C4-2B (cell line): ENCODE measurements around the gene DRGX.

Experiments
- H3K27ac ChIP-seq: fragments of 450-650 bp; 2 replicates; pipeline ENCODE4 v1.5.1; 2017
- ZFX ChIP-seq: fragments of 450-650 bp; IDR thresholded peaks from 2 replicates; pipeline ENCODE4 v1.6.1; 2017
- TF ChIP-seq, protein P1 (sequence below): fragments of 450-650 bp; conservative IDR thresholded peaks from 2 replicates; pipeline ENCODE4 v1.5.1; 2017; ENCODE audit warnings: mild to moderate bottlenecking

Gene DRGX

DNA sequence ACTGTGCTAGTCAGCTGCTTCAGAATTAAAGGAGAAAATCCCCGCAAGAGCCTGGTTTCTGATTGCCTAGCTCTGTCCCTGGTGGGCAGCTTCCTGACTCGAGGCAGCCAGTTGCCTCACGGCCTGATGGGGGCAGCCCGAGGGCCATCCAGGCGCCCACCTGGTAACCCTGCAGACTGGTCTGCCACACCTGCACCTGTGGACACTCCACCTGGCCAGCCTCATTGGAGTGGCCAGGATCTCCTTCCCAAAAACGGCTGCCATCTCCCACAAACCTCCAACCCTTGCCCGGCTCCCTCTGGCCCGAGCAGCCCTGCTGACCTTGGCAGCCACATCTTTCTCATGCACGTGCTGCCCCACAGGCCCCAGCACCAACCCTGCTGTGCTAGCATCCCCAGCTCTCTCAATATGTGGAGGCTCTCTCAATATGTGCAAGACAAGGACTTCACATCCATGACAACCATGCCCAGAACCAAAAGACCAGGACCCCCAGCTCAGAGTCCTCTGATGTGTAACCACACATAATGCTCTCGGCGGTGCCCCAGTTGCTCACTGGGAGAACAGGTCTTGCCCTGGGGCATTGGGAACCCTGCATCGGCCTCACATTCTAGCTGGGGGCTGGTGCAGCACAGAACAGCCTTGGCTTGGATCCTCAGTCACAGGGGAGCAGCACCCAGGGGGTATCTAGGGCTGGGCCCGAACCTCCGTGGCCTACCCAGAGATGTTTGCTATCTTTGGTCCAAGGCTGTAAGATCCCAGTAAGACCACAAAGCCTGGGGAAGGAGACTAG, 14.6 kb downstream of the DRGX start:
- TF ChIP-seq ZFX, result no peak
- TF ChIP-seq, protein P1, sequence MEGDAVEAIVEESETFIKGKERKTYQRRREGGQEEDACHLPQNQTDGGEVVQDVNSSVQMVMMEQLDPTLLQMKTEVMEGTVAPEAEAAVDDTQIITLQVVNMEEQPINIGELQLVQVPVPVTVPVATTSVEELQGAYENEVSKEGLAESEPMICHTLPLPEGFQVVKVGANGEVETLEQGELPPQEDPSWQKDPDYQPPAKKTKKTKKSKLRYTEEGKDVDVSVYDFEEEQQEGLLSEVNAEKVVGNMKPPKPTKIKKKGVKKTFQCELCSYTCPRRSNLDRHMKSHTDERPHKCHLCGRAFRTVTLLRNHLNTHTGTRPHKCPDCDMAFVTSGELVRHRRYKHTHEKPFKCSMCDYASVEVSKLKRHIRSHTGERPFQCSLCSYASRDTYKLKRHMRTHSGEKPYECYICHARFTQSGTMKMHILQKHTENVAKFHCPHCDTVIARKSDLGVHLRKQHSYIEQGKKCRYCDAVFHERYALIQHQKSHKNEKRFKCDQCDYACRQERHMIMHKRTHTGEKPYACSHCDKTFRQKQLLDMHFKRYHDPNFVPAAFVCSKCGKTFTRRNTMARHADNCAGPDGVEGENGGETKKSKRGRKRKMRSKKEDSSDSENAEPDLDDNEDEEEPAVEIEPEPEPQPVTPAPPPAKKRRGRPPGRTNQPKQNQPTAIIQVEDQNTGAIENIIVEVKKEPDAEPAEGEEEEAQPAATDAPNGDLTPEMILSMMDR, result no peak

DNA sequence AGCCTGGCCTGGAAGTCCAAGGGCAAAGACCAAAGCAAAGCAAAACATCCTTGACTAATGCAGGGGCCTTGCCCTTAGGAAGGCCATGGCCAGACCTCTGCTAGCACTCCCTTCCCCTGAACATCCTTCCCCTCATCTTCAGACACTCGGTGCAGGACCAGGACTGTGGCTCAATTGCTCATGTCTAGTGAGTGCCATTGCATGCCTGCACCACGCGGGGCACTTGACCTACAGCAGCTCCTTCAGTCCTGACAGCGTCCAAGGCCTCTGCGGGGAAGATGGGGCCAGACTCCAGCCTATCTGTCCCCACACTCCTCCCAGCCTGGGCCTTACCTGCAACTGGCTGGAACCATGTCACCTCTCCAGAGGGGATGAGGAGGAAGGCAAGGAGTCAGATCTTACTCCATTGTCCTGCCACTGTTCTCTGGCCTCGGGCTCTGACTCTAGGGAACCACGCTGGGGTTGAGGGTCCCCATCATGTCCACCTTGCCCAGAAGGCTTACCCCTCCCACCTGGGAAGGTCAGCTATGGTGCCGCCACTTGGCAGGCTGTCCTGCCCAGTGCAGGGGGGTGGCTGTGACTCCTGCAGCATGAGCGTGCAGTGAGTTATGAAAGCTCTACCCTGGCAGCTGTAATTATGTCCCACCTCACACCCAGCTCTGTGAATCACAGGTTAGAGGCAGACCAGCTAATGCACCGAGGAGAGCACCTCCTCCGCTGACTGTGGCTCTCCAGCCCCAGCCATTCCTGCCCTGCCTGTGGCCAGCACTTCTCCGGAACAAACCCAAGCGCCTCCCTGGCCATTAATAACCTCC, 16.1 kb downstream of the DRGX start:
- no peak overlapping the region for H3K27ac ChIP-seq
- TF ChIP-seq, protein P1, result no peak; the same call in 1 of the 2 replicates
- TF ChIP-seq ZFX, result no peak

More for the DNA sequence above, 14.6 kb downstream of the DRGX start:
- no peak overlapping the region for H3K27ac ChIP-seq

DNA sequence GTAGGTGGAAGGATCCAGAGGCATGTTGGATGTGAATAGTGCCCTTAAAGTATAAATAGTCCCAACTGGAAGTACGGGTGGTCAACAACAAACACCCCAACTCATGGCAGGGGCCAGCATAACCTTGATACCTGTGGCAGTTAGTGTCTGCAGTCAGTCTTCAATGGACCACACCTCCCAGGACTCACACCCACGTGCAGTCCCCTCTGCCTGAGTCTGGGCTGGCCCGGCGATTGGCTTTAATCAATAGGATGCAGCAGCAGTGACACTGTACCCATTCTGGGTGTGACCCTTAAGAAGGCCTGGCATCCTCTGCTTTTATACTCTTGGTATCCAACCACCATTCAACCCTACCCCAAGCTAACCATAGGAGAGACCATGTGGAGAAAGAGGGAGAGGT, 18.6 kb downstream of the DRGX start:
- H3K27ac ChIP-seq, result no peak overlapping the region
- TF ChIP-seq, protein P1, result no peak
- TF ChIP-seq ZFX, result no peak

GRCh38 chr10:49375611-49376010, 20.3 kb downstream of the DRGX start:
- no peak for TF ChIP-seq ZFX
- TF ChIP-seq, protein P1, result no peak

GRCh38 chr10:49374740-49375139, 21.1 kb downstream of the DRGX start:
- H3K27ac ChIP-seq, result no peak overlapping the region
- TF ChIP-seq, protein P1, result no peak
- TF ChIP-seq ZFX, result no peak

More at GRCh38 chr10:49375611-49376010, 20.3 kb downstream of the DRGX start:
- peak overlapping the region; percentile 9; the same call in 1 of the 2 replicates for H3K27ac ChIP-seq

DNA sequence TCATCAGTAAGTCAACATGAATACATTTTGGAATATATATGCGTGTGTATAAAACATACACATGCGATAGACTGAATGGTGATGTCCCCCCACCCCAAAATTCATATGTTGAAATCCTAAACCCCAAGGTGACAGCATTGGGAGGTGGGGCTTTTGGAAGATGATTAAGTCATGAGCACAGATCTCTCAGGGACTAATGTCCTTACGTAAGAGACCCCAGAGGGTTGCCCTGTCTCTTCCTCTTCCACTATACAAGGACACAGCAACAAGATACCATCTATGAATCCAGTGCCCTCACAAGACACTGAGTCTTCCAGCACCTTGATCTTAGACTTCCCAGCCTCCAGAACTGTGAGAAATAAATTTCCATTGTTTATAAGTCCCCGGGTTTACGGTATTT, 22.5 kb downstream of the DRGX start:
- TF ChIP-seq, protein P1, result no peak
- no peak for TF ChIP-seq ZFX
- no peak overlapping the region for H3K27ac ChIP-seq

- TF ChIP-seq ZFX, result no peak
- TF ChIP-seq, protein P1, result no peak
- no peak overlapping the region for H3K27ac ChIP-seq
Measured at GRCh38 chr10:49371967-49372366, 23.9 kb downstream of the DRGX start.
